ENCODE measurements around the gene NET1. TPM values are rescaled to one million over a fixed set of nuclear protein-coding genes. Genes with fewer than 3 reads are reported as not detected.
A peak's percentile ranks its signal among the peaks of the same experiment; 100 is the strongest.
"Not testable (repeated sequence)": the region's sequence is repeated elsewhere in the genome, so short reads cannot be mapped to it uniquely, and the experiment has no call there.

The NET1 gene
- polyA plus RNA-seq, 2 donors, result 41.5 to 52.0 TPM

GRCh38 chr10:5395168-5395567 lies 17.2 kb upstream of the NET1 start:
- Histone ChIP-seq H3K27ac (ENCODE audit: low read depth in 2 of 2, low read length in 1 of 2) (no peak overlapping the region), H3K36me3 (ENCODE audit: control insufficient read depth in 2 of 2, insufficient read depth in 2 of 2, low read length in 1 of 2) (no peaks in the 10 kb centered on the region), H3K9me3 (ENCODE audit: control insufficient read depth in 2 of 2, insufficient read depth in 1 of 2, low read depth in 1 of 2, low read length in 1 of 2) (peaks cover 0 to 4% of the 10 kb centered on the region in 2 donors), H3K4me3 (ENCODE audit: low read depth in 1 of 2, low read length in 2 of 2) (no peak overlapping the region), H3K27me3 (ENCODE audit: control insufficient read depth in 1 of 2, insufficient read depth in 2 of 2, low read length in 2 of 2) (no peaks in the 10 kb centered on the region), H3K4me1 (ENCODE audit: control insufficient read depth in 2 of 2, insufficient read depth in 2 of 2, low read length in 1 of 2) (no peaks in the 10 kb centered on the region)
- WGBS, 2 donors, result 93% methylated on average over 18 of the region's 18 CpGs

DNA sequence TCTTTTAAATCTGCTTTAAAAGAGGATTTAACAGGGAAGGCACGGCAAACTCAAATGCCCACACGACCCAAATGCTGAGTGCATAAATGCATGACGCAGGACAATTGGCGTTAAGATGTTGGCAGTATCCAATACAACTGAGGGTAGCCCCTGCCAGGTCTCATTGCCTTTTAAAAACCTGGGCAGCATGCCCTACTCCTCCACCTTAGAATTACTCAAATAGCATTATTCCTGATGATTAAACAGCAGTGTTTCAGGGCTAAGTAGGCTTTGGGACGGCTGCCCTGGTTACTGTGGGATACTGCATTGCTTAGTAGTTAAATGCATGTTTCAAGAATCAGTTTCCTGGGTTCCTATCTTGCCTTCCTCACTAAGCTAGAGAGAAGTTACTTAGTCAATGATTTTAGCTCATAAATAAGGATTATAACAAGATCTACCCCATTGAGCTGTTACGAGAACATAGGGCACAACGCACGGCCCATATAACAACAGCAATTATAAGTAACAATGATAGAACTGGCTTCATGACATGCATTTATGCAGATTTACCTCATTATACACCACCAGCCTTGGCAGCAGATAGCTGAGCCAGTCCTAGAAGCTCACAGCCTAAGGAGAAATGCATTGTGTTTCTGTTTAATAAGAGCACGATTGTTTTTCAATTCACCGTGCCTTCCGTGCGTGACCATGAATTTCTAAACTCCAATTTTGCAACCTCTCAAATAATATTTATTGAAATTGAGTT lies 15.6 kb upstream of the NET1 start:
- Histone ChIP-seq H3K4me3 (ENCODE audit: low read depth in 1 of 2, low read length in 2 of 2) (no peak overlapping the region), H3K27ac (ENCODE audit: low read depth in 2 of 2, low read length in 1 of 2) (no peak overlapping the region), H3K27me3 (ENCODE audit: control insufficient read depth in 1 of 2, insufficient read depth in 2 of 2, low read length in 2 of 2) (no peaks in the 10 kb centered on the region), H3K36me3 (ENCODE audit: control insufficient read depth in 2 of 2, insufficient read depth in 2 of 2, low read length in 1 of 2) (no peaks in the 10 kb centered on the region), H3K9me3 (ENCODE audit: control insufficient read depth in 2 of 2, insufficient read depth in 1 of 2, low read depth in 1 of 2, low read length in 1 of 2) (peaks cover 0 to 4% of the 10 kb centered on the region in 2 donors), H3K4me1 (ENCODE audit: control insufficient read depth in 2 of 2, insufficient read depth in 2 of 2, low read length in 1 of 2) (no peaks in the 10 kb centered on the region)
- 61 to 74% methylated on average over 12 of the region's 12 CpGs for WGBS, 2 donors

DNA sequence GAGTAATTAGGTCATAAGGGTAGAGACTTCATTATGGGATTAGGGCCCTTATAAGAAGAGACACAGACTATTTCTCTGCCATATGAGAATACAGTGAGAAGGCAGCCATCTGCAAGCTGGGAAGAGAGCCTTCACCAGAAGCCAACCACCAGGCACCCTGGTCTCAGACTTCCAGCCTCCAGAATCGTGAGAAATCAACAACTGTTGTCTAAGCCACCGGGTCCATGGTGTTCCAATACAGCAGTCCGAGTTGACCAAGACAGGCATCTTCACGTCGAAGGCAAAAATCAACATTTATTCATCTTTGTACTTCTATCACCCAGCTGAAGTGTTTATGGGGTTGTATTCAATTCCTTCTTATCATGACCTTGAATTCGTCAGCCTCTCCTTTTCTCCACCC lies 13.0 kb upstream of the NET1 start:
- Histone ChIP-seq H3K27me3 (ENCODE audit: control insufficient read depth in 1 of 2, insufficient read depth in 2 of 2, low read length in 2 of 2) (no peaks in the 10 kb centered on the region), H3K4me1 (ENCODE audit: control insufficient read depth in 2 of 2, insufficient read depth in 2 of 2, low read length in 1 of 2) (no peaks in the 10 kb centered on the region), H3K36me3 (ENCODE audit: control insufficient read depth in 2 of 2, insufficient read depth in 2 of 2, low read length in 1 of 2) (no peaks in the 10 kb centered on the region), H3K9me3 (ENCODE audit: control insufficient read depth in 2 of 2, insufficient read depth in 1 of 2, low read depth in 1 of 2, low read length in 1 of 2) (no peaks in the 10 kb centered on the region), H3K4me3 (ENCODE audit: low read depth in 1 of 2, low read length in 2 of 2) (no peak overlapping the region), H3K27ac (ENCODE audit: low read depth in 2 of 2, low read length in 1 of 2) (no peak overlapping the region)
- 67 to 81% methylated on average over 6 of the region's 6 CpGs for WGBS, 2 donors

- Histone ChIP-seq H3K27me3 (ENCODE audit: control insufficient read depth in 1 of 2, insufficient read depth in 2 of 2, low read length in 2 of 2) (no peaks in the 10 kb centered on the region), H3K9me3 (ENCODE audit: control insufficient read depth in 2 of 2, insufficient read depth in 1 of 2, low read depth in 1 of 2, low read length in 1 of 2) (no peaks in the 10 kb centered on the region), H3K4me3 (ENCODE audit: low read depth in 1 of 2, low read length in 2 of 2) (no peak overlapping the region), H3K36me3 (ENCODE audit: control insufficient read depth in 2 of 2, insufficient read depth in 2 of 2, low read length in 1 of 2) (no peaks in the 10 kb centered on the region), H3K27ac (ENCODE audit: low read depth in 2 of 2, low read length in 1 of 2) (no peak overlapping the region), H3K4me1 (ENCODE audit: control insufficient read depth in 2 of 2, insufficient read depth in 2 of 2, low read length in 1 of 2) (no peaks in the 10 kb centered on the region)
- WGBS, 2 donors, result 81 to 83% methylated on average over 9 of the region's 9 CpGs
These were observed 11.7 kb upstream of the NET1 start for GRCh38 chr10:5400468-5401240.

DNA sequence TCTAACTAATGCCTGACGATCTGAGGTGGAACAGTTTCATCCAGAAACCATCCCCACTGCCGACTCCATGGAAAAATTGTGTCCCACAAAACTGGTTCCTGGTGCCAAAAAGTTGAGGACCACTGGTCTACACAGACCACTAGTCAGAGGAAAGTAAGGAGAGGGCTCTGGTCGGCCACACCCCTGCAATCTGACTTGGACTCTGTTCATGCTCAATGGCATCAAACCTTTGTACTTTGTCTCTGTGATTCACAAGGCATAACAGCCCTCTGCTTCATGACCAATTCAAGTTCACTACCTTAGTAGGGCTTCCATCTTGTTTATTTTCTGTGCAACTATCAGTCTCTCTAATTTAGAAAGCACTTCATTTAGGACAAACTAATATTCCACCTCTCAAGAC lies 9.6 kb upstream of the NET1 start:
- Histone ChIP-seq H3K36me3 (ENCODE audit: control insufficient read depth in 2 of 2, insufficient read depth in 2 of 2, low read length in 1 of 2) (no peaks in the 10 kb centered on the region), H3K4me3 (ENCODE audit: low read depth in 1 of 2, low read length in 2 of 2) (no peak overlapping the region), H3K9me3 (ENCODE audit: control insufficient read depth in 2 of 2, insufficient read depth in 1 of 2, low read depth in 1 of 2, low read length in 1 of 2) (no peaks in the 10 kb centered on the region), H3K27me3 (ENCODE audit: control insufficient read depth in 1 of 2, insufficient read depth in 2 of 2, low read length in 2 of 2) (no peaks in the 10 kb centered on the region), H3K27ac (ENCODE audit: low read depth in 2 of 2, low read length in 1 of 2) (no peak overlapping the region), H3K4me1 (ENCODE audit: control insufficient read depth in 2 of 2, insufficient read depth in 2 of 2, low read length in 1 of 2) (no peaks in the 10 kb centered on the region)
- WGBS, 2 donors, result 77 to 86% methylated on average over 3 of the region's 3 CpGs

DNA sequence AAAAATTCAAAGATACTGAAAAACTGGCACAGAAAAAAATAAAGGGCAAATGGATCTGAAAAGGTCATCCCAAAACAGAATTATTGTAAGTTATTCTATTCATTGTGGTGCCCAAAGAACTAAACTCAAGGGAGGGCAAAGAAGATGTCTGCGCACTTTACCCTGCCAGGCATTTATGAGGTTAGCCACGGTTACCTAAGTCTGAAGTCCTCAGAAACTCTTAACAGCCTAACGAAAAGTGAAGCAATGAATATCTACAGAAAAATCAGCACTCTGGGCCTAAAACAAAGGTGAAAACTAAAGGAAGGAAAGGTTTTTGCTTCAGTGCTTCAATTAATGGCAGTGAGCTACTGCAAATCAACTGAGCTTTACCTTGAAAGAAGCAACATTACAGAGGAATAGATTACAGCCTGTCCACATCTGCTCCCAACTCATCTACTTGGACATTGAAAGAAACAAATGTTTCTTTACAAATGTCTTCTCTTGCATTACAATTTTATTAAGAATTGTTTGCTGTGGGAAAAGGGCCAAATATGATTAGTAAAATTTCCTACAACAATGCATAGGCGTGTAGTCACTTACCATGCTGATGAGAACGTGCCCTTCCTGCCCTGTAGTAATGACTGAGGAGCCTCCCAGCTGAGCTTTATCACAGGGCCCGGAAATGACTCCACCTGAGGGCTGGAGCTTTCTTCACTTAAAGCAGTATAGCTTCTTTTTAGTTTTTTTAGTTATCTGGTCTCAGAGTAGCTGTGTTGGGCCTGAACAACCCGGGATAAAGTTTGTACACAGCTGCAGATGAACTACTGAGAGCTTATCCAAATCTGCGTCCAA lies 7.9 kb upstream of the NET1 start, which contains the start of gene TUBAL3:
Gene TUBAL3, minus strand, starts transcription at position 621 of the 834 bp plus-strand sequence. Its CDS starts 36 bp downstream, at position 585.
- no peak within 1 kb of the TSS for H3K27ac ChIP-seq (ENCODE audit: low read depth in 2 of 2, low read length in 1 of 2)
- no peak within 1 kb of the TSS for H3K4me3 ChIP-seq (ENCODE audit: low read depth in 1 of 2, low read length in 2 of 2)
- H3K36me3 ChIP-seq (ENCODE audit: control insufficient read depth in 2 of 2, insufficient read depth in 2 of 2, low read length in 1 of 2), result no peaks in the 10 kb centered on the region
- H3K9me3 ChIP-seq (ENCODE audit: control insufficient read depth in 2 of 2, insufficient read depth in 1 of 2, low read depth in 1 of 2, low read length in 1 of 2), result no peaks in the 10 kb centered on the region
- H3K27me3 ChIP-seq (ENCODE audit: control insufficient read depth in 1 of 2, insufficient read depth in 2 of 2, low read length in 2 of 2), result no peaks in the 10 kb centered on the region
- 57 to 65% methylated on average over 8 of the region's 8 CpGs for WGBS, 2 donors
- no peaks in the 10 kb centered on the region for H3K4me1 ChIP-seq (ENCODE audit: control insufficient read depth in 2 of 2, insufficient read depth in 2 of 2, low read length in 1 of 2)

DNA sequence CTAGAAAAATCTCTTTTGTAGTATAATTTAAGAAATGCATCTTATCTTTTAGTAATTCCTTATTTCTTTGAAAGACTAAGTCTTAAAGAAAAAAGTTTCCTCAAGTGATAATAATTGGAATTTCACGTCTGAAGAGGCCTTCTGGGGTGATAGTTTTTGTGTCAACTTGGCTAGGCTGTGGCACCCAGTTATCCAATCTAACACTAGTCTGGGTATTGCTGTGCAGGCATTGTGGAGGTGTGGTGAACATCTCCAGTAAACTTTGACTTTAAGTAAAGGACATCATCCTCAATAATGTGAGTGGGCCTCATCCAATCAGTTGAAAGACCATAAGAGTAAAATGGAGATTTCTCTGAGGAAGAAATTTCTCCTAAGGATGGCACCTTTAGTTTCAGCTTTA lies 5.4 kb upstream of the NET1 start:
- no peak overlapping the region for H3K27ac ChIP-seq (ENCODE audit: low read depth in 2 of 2, low read length in 1 of 2)
- H3K4me3 ChIP-seq (ENCODE audit: low read depth in 1 of 2, low read length in 2 of 2), result no peak overlapping the region
- 70% methylated on average over 1 of the region's 1 CpG for WGBS, 2 donors
- H3K9me3 ChIP-seq (ENCODE audit: control insufficient read depth in 2 of 2, insufficient read depth in 1 of 2, low read depth in 1 of 2, low read length in 1 of 2), result no peaks in the 10 kb centered on the region
- H3K36me3 ChIP-seq (ENCODE audit: control insufficient read depth in 2 of 2, insufficient read depth in 2 of 2, low read length in 1 of 2), result no peaks in the 10 kb centered on the region
- no peaks in the 10 kb centered on the region for H3K4me1 ChIP-seq (ENCODE audit: control insufficient read depth in 2 of 2, insufficient read depth in 2 of 2, low read length in 1 of 2)
- no peaks in the 10 kb centered on the region for H3K27me3 ChIP-seq (ENCODE audit: control insufficient read depth in 1 of 2, insufficient read depth in 2 of 2, low read length in 2 of 2)

DNA sequence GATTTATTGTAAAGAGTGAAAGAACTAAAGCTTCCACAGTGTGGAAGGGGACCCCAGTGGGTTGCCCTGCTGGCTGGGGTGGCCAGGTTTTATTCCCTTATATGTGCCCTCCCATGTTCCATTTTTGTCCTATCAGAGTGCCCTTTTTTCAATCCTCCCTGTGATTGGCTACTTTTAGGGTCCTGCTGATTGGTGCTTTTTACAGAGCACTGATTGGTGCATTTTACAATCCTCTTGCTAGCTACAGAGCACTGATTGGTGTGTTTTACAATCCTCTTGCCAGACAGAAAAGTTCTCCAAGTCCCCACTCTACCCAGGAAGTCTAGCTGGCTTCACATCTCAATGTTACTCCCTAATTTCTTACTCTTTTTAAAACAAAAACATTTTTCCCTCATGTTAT lies 1.6 kb upstream of the NET1 start:
- not testable (repeated sequence) for H3K4me1 ChIP-seq (ENCODE audit: control insufficient read depth in 2 of 2, insufficient read depth in 2 of 2, low read length in 1 of 2); H3K4me3 ChIP-seq (ENCODE audit: low read depth in 1 of 2, low read length in 2 of 2); H3K9me3 ChIP-seq (ENCODE audit: control insufficient read depth in 2 of 2, insufficient read depth in 1 of 2, low read depth in 1 of 2, low read length in 1 of 2); H3K27me3 ChIP-seq (ENCODE audit: control insufficient read depth in 1 of 2, insufficient read depth in 2 of 2, low read length in 2 of 2); H3K27ac ChIP-seq (ENCODE audit: low read depth in 2 of 2, low read length in 1 of 2); H3K36me3 ChIP-seq (ENCODE audit: control insufficient read depth in 2 of 2, insufficient read depth in 2 of 2, low read length in 1 of 2)

DNA sequence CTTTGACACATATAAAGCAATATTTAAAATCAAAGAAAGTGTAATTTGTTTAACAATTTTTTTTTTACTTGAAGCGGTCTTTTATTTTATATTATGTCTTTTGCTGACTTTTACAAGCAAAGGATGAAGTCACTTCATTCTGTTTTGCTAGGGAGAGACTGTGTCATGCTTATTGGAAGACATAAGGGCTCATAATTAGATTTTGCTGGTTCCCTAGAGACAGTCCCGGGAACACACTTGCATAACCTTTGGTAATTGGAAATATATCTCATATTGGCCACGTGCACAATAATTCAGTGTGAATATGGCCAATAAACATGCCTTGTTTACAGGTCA lies 448 bp upstream of the NET1 start:
- 30% methylated on average over 3 of the region's 3 CpGs for WGBS, 2 donors
- Histone ChIP-seq H3K4me1 (ENCODE audit: control insufficient read depth in 2 of 2, insufficient read depth in 2 of 2, low read length in 1 of 2) (no peaks in the 10 kb centered on the region), H3K27me3 (ENCODE audit: control insufficient read depth in 1 of 2, insufficient read depth in 2 of 2, low read length in 2 of 2) (no peaks in the 10 kb centered on the region), H3K4me3 (ENCODE audit: low read depth in 1 of 2, low read length in 2 of 2) (peak overlapping the region in 1 of 2 donors; percentile 76), H3K27ac (ENCODE audit: low read depth in 2 of 2, low read length in 1 of 2) (no peak overlapping the region), H3K36me3 (ENCODE audit: control insufficient read depth in 2 of 2, insufficient read depth in 2 of 2, low read length in 1 of 2) (peaks cover 0 to under 1% of the 10 kb centered on the region in 2 donors), H3K9me3 (ENCODE audit: control insufficient read depth in 2 of 2, insufficient read depth in 1 of 2, low read depth in 1 of 2, low read length in 1 of 2) (no peaks in the 10 kb centered on the region)
